GM19351 (cell line): ENCODE data around the gene ELMO1.
"Not testable (repeated sequence)": the region's sequence is repeated elsewhere in the genome, so short reads cannot be mapped to it uniquely, and the experiment has no call there.

Experiments
- ATAC-seq: cut with Tn5 transposase; IDR thresholded peaks from one replicate; pipeline ENCODE4 v1.9.1; 2021; ENCODE audit warnings: mild to moderate bottlenecking, moderate library complexity; ENCODE audit not compliant: unreplicated experiment

Gene ELMO1

GRCh38 chr7:36995776-36996175, 452.9 kb downstream of the ELMO1 start:
- ATAC-seq: no peak

- no peak for ATAC-seq
Measured at GRCh38 chr7:36994456-36995112, 454.1 kb downstream of the ELMO1 start.

GRCh38 chr7:36986948-36987724, 461.5 kb downstream of the ELMO1 start:
- ATAC-seq: no peak

- no peak for ATAC-seq
Measured at GRCh38 chr7:36986511-36986933, 462.1 kb downstream of the ELMO1 start.

- no peak for ATAC-seq
Measured at GRCh38 chr7:36985866-36986400, 462.7 kb downstream of the ELMO1 start.

GRCh38 chr7:36985316-36985715, 463.3 kb downstream of the ELMO1 start:
- no peak for ATAC-seq

- ATAC-seq: no peak
Measured at GRCh38 chr7:36984710-36985312, 463.9 kb downstream of the ELMO1 start.

- ATAC-seq: no peak
Measured at GRCh38 chr7:36984041-36984521, 464.6 kb downstream of the ELMO1 start.

- no peak for ATAC-seq
Measured at GRCh38 chr7:36982766-36983165, 465.9 kb downstream of the ELMO1 start.

- ATAC-seq: no peak
Measured at GRCh38 chr7:36979810-36980248, 468.8 kb downstream of the ELMO1 start.

- ATAC-seq: no peak
Measured at GRCh38 chr7:36978461-36978860, 470.2 kb downstream of the ELMO1 start.

- no peak for ATAC-seq
Measured at GRCh38 chr7:36977878-36978277, 470.8 kb downstream of the ELMO1 start.

- ATAC-seq: not testable (repeated sequence)
Measured at GRCh38 chr7:36973534-36973933, 475.1 kb downstream of the ELMO1 start.

- no peak for ATAC-seq
Measured at GRCh38 chr7:36972140-36972518, 476.5 kb downstream of the ELMO1 start.

GRCh38 chr7:36971515-36972139, 477.0 kb downstream of the ELMO1 start:
- ATAC-seq: no peak

- no peak for ATAC-seq
Measured at GRCh38 chr7:36970551-36971514, 477.8 kb downstream of the ELMO1 start.

- ATAC-seq: no peak
Measured at GRCh38 chr7:36969376-36969775, 479.3 kb downstream of the ELMO1 start.

GRCh38 chr7:36967387-36967786, 481.3 kb downstream of the ELMO1 start:
- peak; percentile 64 for ATAC-seq

- ATAC-seq: no peak
Measured at GRCh38 chr7:36966636-36967035, 482.0 kb downstream of the ELMO1 start.

GRCh38 chr7:36966039-36966438, 482.6 kb downstream of the ELMO1 start:
- ATAC-seq: no peak
